ENCODE data around the gene SNAI3. TPM values are rescaled to one million over a fixed set of nuclear protein-coding genes. Genes with fewer than 3 reads are reported as not detected.

The SNAI3 gene
- total RNA-seq, 1 experiment from 2014 or later = 9.1 TPM

GRCh38 chr16:88659160-88659559 lies 27.1 kb downstream of the SNAI3 start:
- ChIA-PET CTCF (interaction anchor here (1.0 to 1.7 kb wide), 2 partner anchors 49 to 78 kb away, joined by 3 to 5 read pairs; no protein-coding TSS in a partner anchor), POLR2A (no interaction called here)
- peaks cover 11% of the 10 kb centered on the region; the same call in 1 of the 2 replicates for H3K36me3 Mint-ChIP-seq
- ATAC-seq = no peak
- peaks cover 14% of the 10 kb centered on the region for H3K4me1 Mint-ChIP-seq
- no peaks in the 10 kb centered on the region for H3K9me3 Mint-ChIP-seq
- TF ChIP-seq ZNF219 (CRISPR knock-in tag; IDR thresholded peaks at IDR 0.05; ENCODE audit: borderline replicate concordance) = no peak
- TF ChIP-seq, protein P1, sequence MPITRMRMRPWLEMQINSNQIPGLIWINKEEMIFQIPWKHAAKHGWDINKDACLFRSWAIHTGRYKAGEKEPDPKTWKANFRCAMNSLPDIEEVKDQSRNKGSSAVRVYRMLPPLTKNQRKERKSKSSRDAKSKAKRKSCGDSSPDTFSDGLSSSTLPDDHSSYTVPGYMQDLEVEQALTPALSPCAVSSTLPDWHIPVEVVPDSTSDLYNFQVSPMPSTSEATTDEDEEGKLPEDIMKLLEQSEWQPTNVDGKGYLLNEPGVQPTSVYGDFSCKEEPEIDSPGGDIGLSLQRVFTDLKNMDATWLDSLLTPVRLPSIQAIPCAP (CRISPR knock-in tag; IDR thresholded peaks at IDR 0.05) = no peak
- TF ChIP-seq ZNF232 (CRISPR knock-in tag; IDR thresholded peaks at IDR 0.05) = no peak
- H3K27me3 Mint-ChIP-seq (ENCODE audit: low read depth) = no peaks in the 10 kb centered on the region; the same call in 1 of the 2 replicates
- H3K4me3 Mint-ChIP-seq = no peak overlapping the region
- DNase-seq (ENCODE audit: low spot score) = no peak
- no peak overlapping the region for H3K27ac Mint-ChIP-seq

- DNase-seq (ENCODE audit: low spot score) (no peak), ATAC-seq (no peak)
- H3K9me3 Mint-ChIP-seq = no peaks in the 10 kb centered on the region
- TF ChIP-seq TEAD1 (CRISPR knock-in tag; IDR thresholded peaks at IDR 0.05) = no peak
- TF ChIP-seq GTF2I (CRISPR knock-in tag; conservative IDR thresholded peaks at IDR 0.05) = no peak
- no peak for TF ChIP-seq PRRX2 (CRISPR knock-in tag; IDR thresholded peaks at IDR 0.05)
- no peak for TF ChIP-seq NR2C2 (CRISPR knock-in tag; IDR thresholded peaks at IDR 0.05)
- no peak for TF ChIP-seq RELA (CRISPR knock-in tag; IDR thresholded peaks at IDR 0.05; ENCODE audit: borderline replicate concordance)
- no peak for TF ChIP-seq USF1 (CRISPR knock-in tag; IDR thresholded peaks at IDR 0.05)
- peaks cover 11% of the 10 kb centered on the region; the same call in 1 of the 2 replicates for H3K36me3 Mint-ChIP-seq
- H3K27ac Mint-ChIP-seq = 0 out of 2 replicates have a peak overlapping the region, but pooled peaks have one; percentile 45
- H3K4me1 Mint-ChIP-seq = peaks cover 14% of the 10 kb centered on the region
- H3K27me3 Mint-ChIP-seq (ENCODE audit: low read depth) = no peaks in the 10 kb centered on the region; the same call in 1 of the 2 replicates
- no peak overlapping the region for H3K4me3 Mint-ChIP-seq
- ChIA-PET CTCF (interaction anchor here (1.0 to 1.7 kb wide), 2 partner anchors 48 to 79 kb away, joined by 3 to 5 read pairs; no protein-coding TSS in a partner anchor), POLR2A (no interaction called here)
Measured at GRCh38 chr16:88658714-88659113, 27.6 kb downstream of the SNAI3 start.

- ATAC-seq (no peak), DNase-seq (ENCODE audit: low spot score) (no peak)
- Mint-ChIP-seq H3K4me1 (peaks cover 14% of the 10 kb centered on the region), H3K4me3 (no peak overlapping the region), H3K9me3 (no peaks in the 10 kb centered on the region), H3K36me3 (peaks cover 11% of the 10 kb centered on the region; the same call in 1 of the 2 replicates), H3K27ac (no peak overlapping the region), H3K27me3 (ENCODE audit: low read depth) (no peaks in the 10 kb centered on the region)
- ChIA-PET POLR2A (no interaction called here), CTCF (interaction anchor here (0.9 to 1.7 kb wide), 3 partner anchors 15 to 80 kb away, joined by 3 to 6 read pairs (median 5); no protein-coding TSS in a partner anchor)
- TF ChIP-seq SMAD4 (CRISPR knock-in tag; IDR thresholded peaks at IDR 0.05) (no peak), SP1 (CRISPR knock-in tag; conservative IDR thresholded peaks at IDR 0.05) (no peak), GTF2I (CRISPR knock-in tag; conservative IDR thresholded peaks at IDR 0.05) (no peak), NFYB (CRISPR knock-in tag; conservative IDR thresholded peaks at IDR 0.05; ENCODE audit: low read depth) (no peak), CDX4 (CRISPR knock-in tag; IDR thresholded peaks at IDR 0.05; ENCODE audit: borderline replicate concordance) (no peak), ERG (CRISPR knock-in tag; IDR thresholded peaks at IDR 0.05) (no peak), TCF7 (CRISPR knock-in tag; IDR thresholded peaks at IDR 0.05; ENCODE audit: low read depth) (no peak), ATF6 (CRISPR knock-in tag; IDR thresholded peaks at IDR 0.05) (no peak), JUN (CRISPR knock-in tag; IDR thresholded peaks at IDR 0.05) (no peak)
- TF ChIP-seq, protein P2, sequence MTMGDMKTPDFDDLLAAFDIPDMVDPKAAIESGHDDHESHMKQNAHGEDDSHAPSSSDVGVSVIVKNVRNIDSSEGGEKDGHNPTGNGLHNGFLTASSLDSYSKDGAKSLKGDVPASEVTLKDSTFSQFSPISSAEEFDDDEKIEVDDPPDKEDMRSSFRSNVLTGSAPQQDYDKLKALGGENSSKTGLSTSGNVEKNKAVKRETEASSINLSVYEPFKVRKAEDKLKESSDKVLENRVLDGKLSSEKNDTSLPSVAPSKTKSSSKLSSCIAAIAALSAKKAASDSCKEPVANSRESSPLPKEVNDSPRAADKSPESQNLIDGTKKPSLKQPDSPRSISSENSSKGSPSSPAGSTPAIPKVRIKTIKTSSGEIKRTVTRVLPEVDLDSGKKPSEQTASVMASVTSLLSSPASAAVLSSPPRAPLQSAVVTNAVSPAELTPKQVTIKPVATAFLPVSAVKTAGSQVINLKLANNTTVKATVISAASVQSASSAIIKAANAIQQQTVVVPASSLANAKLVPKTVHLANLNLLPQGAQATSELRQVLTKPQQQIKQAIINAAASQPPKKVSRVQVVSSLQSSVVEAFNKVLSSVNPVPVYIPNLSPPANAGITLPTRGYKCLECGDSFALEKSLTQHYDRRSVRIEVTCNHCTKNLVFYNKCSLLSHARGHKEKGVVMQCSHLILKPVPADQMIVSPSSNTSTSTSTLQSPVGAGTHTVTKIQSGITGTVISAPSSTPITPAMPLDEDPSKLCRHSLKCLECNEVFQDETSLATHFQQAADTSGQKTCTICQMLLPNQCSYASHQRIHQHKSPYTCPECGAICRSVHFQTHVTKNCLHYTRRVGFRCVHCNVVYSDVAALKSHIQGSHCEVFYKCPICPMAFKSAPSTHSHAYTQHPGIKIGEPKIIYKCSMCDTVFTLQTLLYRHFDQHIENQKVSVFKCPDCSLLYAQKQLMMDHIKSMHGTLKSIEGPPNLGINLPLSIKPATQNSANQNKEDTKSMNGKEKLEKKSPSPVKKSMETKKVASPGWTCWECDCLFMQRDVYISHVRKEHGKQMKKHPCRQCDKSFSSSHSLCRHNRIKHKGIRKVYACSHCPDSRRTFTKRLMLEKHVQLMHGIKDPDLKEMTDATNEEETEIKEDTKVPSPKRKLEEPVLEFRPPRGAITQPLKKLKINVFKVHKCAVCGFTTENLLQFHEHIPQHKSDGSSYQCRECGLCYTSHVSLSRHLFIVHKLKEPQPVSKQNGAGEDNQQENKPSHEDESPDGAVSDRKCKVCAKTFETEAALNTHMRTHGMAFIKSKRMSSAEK (CRISPR knock-in tag; IDR thresholded peaks at IDR 0.05; ENCODE audit: borderline replicate concordance) = no peak
- TF ChIP-seq, protein P3, sequence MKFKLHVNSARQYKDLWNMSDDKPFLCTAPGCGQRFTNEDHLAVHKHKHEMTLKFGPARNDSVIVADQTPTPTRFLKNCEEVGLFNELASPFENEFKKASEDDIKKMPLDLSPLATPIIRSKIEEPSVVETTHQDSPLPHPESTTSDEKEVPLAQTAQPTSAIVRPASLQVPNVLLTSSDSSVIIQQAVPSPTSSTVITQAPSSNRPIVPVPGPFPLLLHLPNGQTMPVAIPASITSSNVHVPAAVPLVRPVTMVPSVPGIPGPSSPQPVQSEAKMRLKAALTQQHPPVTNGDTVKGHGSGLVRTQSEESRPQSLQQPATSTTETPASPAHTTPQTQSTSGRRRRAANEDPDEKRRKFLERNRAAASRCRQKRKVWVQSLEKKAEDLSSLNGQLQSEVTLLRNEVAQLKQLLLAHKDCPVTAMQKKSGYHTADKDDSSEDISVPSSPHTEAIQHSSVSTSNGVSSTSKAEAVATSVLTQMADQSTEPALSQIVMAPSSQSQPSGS (CRISPR knock-in tag; IDR thresholded peaks at IDR 0.05; ENCODE audit: borderline replicate concordance, low read depth) = no peak
Measured at GRCh38 chr16:88657371-88657770, 28.9 kb downstream of the SNAI3 start.
